ENCODE results near the gene ZXDC.

ZXDC gene

GRCh38 chr3:126465928-126466544 is 9.7 kb downstream of the ZXDC start:
- no peak overlapping the region for H3K4me3 ChIP-seq (ENCODE audit: low read length in 2 of 2)
- H3K9me3 ChIP-seq (ENCODE audit: control insufficient read depth in 2 of 2, low read length in 2 of 2), result no peaks in the 10 kb centered on the region
- H3K27me3 ChIP-seq (ENCODE audit: control insufficient read depth in 2 of 2, insufficient read depth in 2 of 2, low read length in 2 of 2), result no peaks in the 10 kb centered on the region
- H3K9ac ChIP-seq (ENCODE audit: low read depth in 1 of 2, low read length in 2 of 2), result no peak overlapping the region
- H3K4me1 ChIP-seq (ENCODE audit: control insufficient read depth in 2 of 2, insufficient read depth in 2 of 2, low read length in 2 of 2), result no peaks in the 10 kb centered on the region
- peaks cover 83 to 95% of the 10 kb centered on the region in 2 donors for H3K36me3 ChIP-seq (ENCODE audit: control insufficient read depth in 2 of 2, insufficient read depth in 2 of 2, low read length in 2 of 2)
- H3K27ac ChIP-seq (ENCODE audit: low read depth in 2 of 2, low read length in 2 of 2), result no peak overlapping the region

GRCh38 chr3:126464997-126465396 is 10.7 kb downstream of the ZXDC start:
- Histone ChIP-seq H3K27me3 (ENCODE audit: control insufficient read depth in 2 of 2, insufficient read depth in 2 of 2, low read length in 2 of 2) (no peaks in the 10 kb centered on the region), H3K9me3 (ENCODE audit: control insufficient read depth in 2 of 2, low read length in 2 of 2) (no peaks in the 10 kb centered on the region), H3K4me1 (ENCODE audit: control insufficient read depth in 2 of 2, insufficient read depth in 2 of 2, low read length in 2 of 2) (no peaks in the 10 kb centered on the region), H3K4me3 (ENCODE audit: low read length in 2 of 2) (no peak overlapping the region), H3K9ac (ENCODE audit: low read depth in 1 of 2, low read length in 2 of 2) (no peak overlapping the region), H3K27ac (ENCODE audit: low read depth in 2 of 2, low read length in 2 of 2) (no peak overlapping the region), H3K36me3 (ENCODE audit: control insufficient read depth in 2 of 2, insufficient read depth in 2 of 2, low read length in 2 of 2) (peaks cover 81 to 93% of the 10 kb centered on the region in 2 donors)

- Histone ChIP-seq H3K4me3 (ENCODE audit: low read length in 2 of 2) (no peak overlapping the region), H3K36me3 (ENCODE audit: control insufficient read depth in 2 of 2, insufficient read depth in 2 of 2, low read length in 2 of 2) (peaks cover 81 to 92% of the 10 kb centered on the region in 2 donors), H3K27ac (ENCODE audit: low read depth in 2 of 2, low read length in 2 of 2) (no peak overlapping the region), H3K9me3 (ENCODE audit: control insufficient read depth in 2 of 2, low read length in 2 of 2) (no peaks in the 10 kb centered on the region), H3K4me1 (ENCODE audit: control insufficient read depth in 2 of 2, insufficient read depth in 2 of 2, low read length in 2 of 2) (no peaks in the 10 kb centered on the region), H3K27me3 (ENCODE audit: control insufficient read depth in 2 of 2, insufficient read depth in 2 of 2, low read length in 2 of 2) (no peaks in the 10 kb centered on the region), H3K9ac (ENCODE audit: low read depth in 1 of 2, low read length in 2 of 2) (no peak overlapping the region)
Measured at GRCh38 chr3:126464494-126464893, 11.2 kb downstream of the ZXDC start.

- Histone ChIP-seq H3K9ac (ENCODE audit: low read depth in 1 of 2, low read length in 2 of 2) (no peak overlapping the region), H3K36me3 (ENCODE audit: control insufficient read depth in 2 of 2, insufficient read depth in 2 of 2, low read length in 2 of 2) (peaks cover 81 to 92% of the 10 kb centered on the region in 2 donors), H3K4me3 (ENCODE audit: low read length in 2 of 2) (no peak overlapping the region), H3K27me3 (ENCODE audit: control insufficient read depth in 2 of 2, insufficient read depth in 2 of 2, low read length in 2 of 2) (no peaks in the 10 kb centered on the region), H3K27ac (ENCODE audit: low read depth in 2 of 2, low read length in 2 of 2) (no peak overlapping the region), H3K4me1 (ENCODE audit: control insufficient read depth in 2 of 2, insufficient read depth in 2 of 2, low read length in 2 of 2) (no peaks in the 10 kb centered on the region), H3K9me3 (ENCODE audit: control insufficient read depth in 2 of 2, low read length in 2 of 2) (no peaks in the 10 kb centered on the region)
Measured at GRCh38 chr3:126464093-126464492, 11.6 kb downstream of the ZXDC start.

GRCh38 chr3:126463521-126463920 is 12.2 kb downstream of the ZXDC start:
- Histone ChIP-seq H3K4me1 (ENCODE audit: control insufficient read depth in 2 of 2, insufficient read depth in 2 of 2, low read length in 2 of 2) (no peaks in the 10 kb centered on the region), H3K9ac (ENCODE audit: low read depth in 1 of 2, low read length in 2 of 2) (no peak overlapping the region), H3K36me3 (ENCODE audit: control insufficient read depth in 2 of 2, insufficient read depth in 2 of 2, low read length in 2 of 2) (peaks cover 80 to 91% of the 10 kb centered on the region in 2 donors)

GRCh38 chr3:126461450-126462070 is 14.1 kb downstream of the ZXDC start:
- no peak overlapping the region for H3K27ac ChIP-seq (ENCODE audit: low read depth in 2 of 2, low read length in 2 of 2)
- no peak overlapping the region for H3K9ac ChIP-seq (ENCODE audit: low read depth in 1 of 2, low read length in 2 of 2)
- H3K4me3 ChIP-seq (ENCODE audit: low read length in 2 of 2), result no peak overlapping the region
- H3K4me1 ChIP-seq (ENCODE audit: control insufficient read depth in 2 of 2, insufficient read depth in 2 of 2, low read length in 2 of 2), result no peaks in the 10 kb centered on the region
- peaks cover 75 to 83% of the 10 kb centered on the region in 2 donors for H3K36me3 ChIP-seq (ENCODE audit: control insufficient read depth in 2 of 2, insufficient read depth in 2 of 2, low read length in 2 of 2)
- H3K9me3 ChIP-seq (ENCODE audit: control insufficient read depth in 2 of 2, low read length in 2 of 2), result no peaks in the 10 kb centered on the region
- no peaks in the 10 kb centered on the region for H3K27me3 ChIP-seq (ENCODE audit: control insufficient read depth in 2 of 2, insufficient read depth in 2 of 2, low read length in 2 of 2)

More at GRCh38 chr3:126463521-126463920, 12.2 kb downstream of the ZXDC start:
- Histone ChIP-seq H3K27ac (ENCODE audit: low read depth in 2 of 2, low read length in 2 of 2) (no peak overlapping the region), H3K9me3 (ENCODE audit: control insufficient read depth in 2 of 2, low read length in 2 of 2) (no peaks in the 10 kb centered on the region), H3K4me3 (ENCODE audit: low read length in 2 of 2) (no peak overlapping the region), H3K27me3 (ENCODE audit: control insufficient read depth in 2 of 2, insufficient read depth in 2 of 2, low read length in 2 of 2) (no peaks in the 10 kb centered on the region)

GRCh38 chr3:126460381-126460780 is 15.3 kb downstream of the ZXDC start:
- Histone ChIP-seq H3K9ac (ENCODE audit: low read depth in 1 of 2, low read length in 2 of 2) (no peak overlapping the region), H3K27ac (ENCODE audit: low read depth in 2 of 2, low read length in 2 of 2) (no peak overlapping the region), H3K4me3 (ENCODE audit: low read length in 2 of 2) (no peak overlapping the region), H3K4me1 (ENCODE audit: control insufficient read depth in 2 of 2, insufficient read depth in 2 of 2, low read length in 2 of 2) (no peaks in the 10 kb centered on the region), H3K9me3 (ENCODE audit: control insufficient read depth in 2 of 2, low read length in 2 of 2) (no peaks in the 10 kb centered on the region), H3K27me3 (ENCODE audit: control insufficient read depth in 2 of 2, insufficient read depth in 2 of 2, low read length in 2 of 2) (no peaks in the 10 kb centered on the region), H3K36me3 (ENCODE audit: control insufficient read depth in 2 of 2, insufficient read depth in 2 of 2, low read length in 2 of 2) (peaks cover 75 to 78% of the 10 kb centered on the region in 2 donors)

- H3K9me3 ChIP-seq (ENCODE audit: control insufficient read depth in 2 of 2, low read length in 2 of 2), result no peaks in the 10 kb centered on the region
- H3K27ac ChIP-seq (ENCODE audit: low read depth in 2 of 2, low read length in 2 of 2), result no peak overlapping the region
- H3K9ac ChIP-seq (ENCODE audit: low read depth in 1 of 2, low read length in 2 of 2), result no peak overlapping the region
- H3K27me3 ChIP-seq (ENCODE audit: control insufficient read depth in 2 of 2, insufficient read depth in 2 of 2, low read length in 2 of 2), result no peaks in the 10 kb centered on the region
- no peak overlapping the region for H3K4me3 ChIP-seq (ENCODE audit: low read length in 2 of 2)
- H3K36me3 ChIP-seq (ENCODE audit: control insufficient read depth in 2 of 2, insufficient read depth in 2 of 2, low read length in 2 of 2), result peaks cover 74 to 75% of the 10 kb centered on the region in 2 donors
- no peaks in the 10 kb centered on the region for H3K4me1 ChIP-seq (ENCODE audit: control insufficient read depth in 2 of 2, insufficient read depth in 2 of 2, low read length in 2 of 2)
Measured at GRCh38 chr3:126459763-126460127, 15.9 kb downstream of the ZXDC start.

GRCh38 chr3:126459111-126459762 is 16.5 kb downstream of the ZXDC start:
- no peaks in the 10 kb centered on the region for H3K4me1 ChIP-seq (ENCODE audit: control insufficient read depth in 2 of 2, insufficient read depth in 2 of 2, low read length in 2 of 2)
- no peak overlapping the region for H3K4me3 ChIP-seq (ENCODE audit: low read length in 2 of 2)
- no peaks in the 10 kb centered on the region for H3K27me3 ChIP-seq (ENCODE audit: control insufficient read depth in 2 of 2, insufficient read depth in 2 of 2, low read length in 2 of 2)
- H3K9me3 ChIP-seq (ENCODE audit: control insufficient read depth in 2 of 2, low read length in 2 of 2), result no peaks in the 10 kb centered on the region
- H3K36me3 ChIP-seq (ENCODE audit: control insufficient read depth in 2 of 2, insufficient read depth in 2 of 2, low read length in 2 of 2), result peaks cover 71 to 74% of the 10 kb centered on the region in 2 donors
- H3K27ac ChIP-seq (ENCODE audit: low read depth in 2 of 2, low read length in 2 of 2), result no peak overlapping the region
- no peak overlapping the region for H3K9ac ChIP-seq (ENCODE audit: low read depth in 1 of 2, low read length in 2 of 2)

GRCh38 chr3:126456766-126457388 is 18.8 kb downstream of the ZXDC start:
- Histone ChIP-seq H3K27me3 (ENCODE audit: control insufficient read depth in 2 of 2, insufficient read depth in 2 of 2, low read length in 2 of 2) (no peaks in the 10 kb centered on the region), H3K9ac (ENCODE audit: low read depth in 1 of 2, low read length in 2 of 2) (no peak overlapping the region), H3K4me3 (ENCODE audit: low read length in 2 of 2) (no peak overlapping the region), H3K9me3 (ENCODE audit: control insufficient read depth in 2 of 2, low read length in 2 of 2) (no peaks in the 10 kb centered on the region), H3K27ac (ENCODE audit: low read depth in 2 of 2, low read length in 2 of 2) (no peak overlapping the region), H3K4me1 (ENCODE audit: control insufficient read depth in 2 of 2, insufficient read depth in 2 of 2, low read length in 2 of 2) (no peaks in the 10 kb centered on the region), H3K36me3 (ENCODE audit: control insufficient read depth in 2 of 2, insufficient read depth in 2 of 2, low read length in 2 of 2) (peaks cover 64 to 70% of the 10 kb centered on the region in 2 donors)

All from mucosa of rectum (tissue), 2 donors.